Activated CD4-positive, alpha-beta memory T cell treated with anti-CD3 and anti-CD28 coated beads, Interleukin-2, amount 10 ng/mL, durations not matched to agents 7 days and 5 days (primary cell): ENCODE results near the gene SLF1. TPM values are rescaled to one million over a fixed set of nuclear protein-coding genes. Genes with fewer than 3 reads are reported as not detected.

Experiments
- CTCF ChIA-PET: fragments of 350-600 bp; sonication (Branson Sonifier 250); formaldehyde crosslinking; loops from one replicate; lab custom pipeline; 2021; ENCODE audit warnings: antibody characterized with exemption, inconsistent platforms; lab: Charles Lee
- POLR2A ChIA-PET: fragments of 350-600 bp; sonication (Branson Sonifier 250); formaldehyde crosslinking; loops from one replicate; lab custom pipeline; 2021; ENCODE audit warnings: antibody characterized with exemption; lab: Charles Lee
- DNase-seq: peaks from one replicate; pipeline ENCODE4 v3.0.0-alpha.2; 2020
- H3K27ac Mint-ChIP-seq: one replicate; pipeline ENCODE4 v1.8.0; 2021; ENCODE audit warnings: mild to moderate bottlenecking, mixed read lengths
- H3K27me3 Mint-ChIP-seq: one replicate; pipeline ENCODE4 v1.8.0; 2021; ENCODE audit warnings: mixed read lengths
- H3K36me3 Mint-ChIP-seq: one replicate; pipeline ENCODE4 v1.8.0; 2021; ENCODE audit warnings: low read depth, mixed read lengths
- H3K4me1 Mint-ChIP-seq: one replicate; pipeline ENCODE4 v1.8.0; 2021; ENCODE audit warnings: mixed read lengths
- H3K4me3 Mint-ChIP-seq: one replicate; pipeline ENCODE4 v1.8.0; 2021; ENCODE audit warnings: mild to moderate bottlenecking, mixed read lengths
- H3K9me3 Mint-ChIP-seq: one replicate; pipeline ENCODE4 v1.8.0; 2021; ENCODE audit warnings: mixed read lengths
- total RNA-seq, 2 experiments: library from RNA; stranded (reverse); gene quantifications; one replicate each; pipeline ENCODE4 v1.2.3, GENCODE V29; 2021

SLF1 gene
- total RNA-seq, 2 experiments from 2014 or later, result 19.5 to 22.9 TPM

DNA sequence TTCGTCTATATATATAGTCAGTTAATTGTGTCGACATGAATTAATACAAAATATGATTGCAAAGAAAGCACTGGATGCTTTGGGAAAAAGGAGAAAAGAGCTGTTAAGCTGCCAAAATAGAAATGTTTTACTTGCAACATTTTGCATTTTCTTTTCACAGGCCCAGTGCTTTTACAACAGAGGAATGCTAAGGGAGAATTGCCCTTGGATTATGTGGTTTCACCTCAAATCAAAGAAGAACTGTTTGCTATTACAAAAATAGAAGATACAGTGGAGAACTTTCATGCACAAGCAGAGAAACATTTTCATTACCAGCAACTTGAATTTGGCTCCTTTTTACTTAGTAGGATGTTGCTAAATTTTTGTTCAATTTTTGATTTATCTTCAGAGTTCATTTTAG lies 76.2 kb downstream of the SLF1 start:
- no peak overlapping the region for H3K27ac Mint-ChIP-seq
- peaks cover 9% of the 10 kb centered on the region for H3K4me1 Mint-ChIP-seq
- peaks cover 26% of the 10 kb centered on the region for H3K36me3 Mint-ChIP-seq
- DNase-seq, result no peak
- H3K9me3 Mint-ChIP-seq, result no peaks in the 10 kb centered on the region
- ChIA-PET CTCF (interaction anchor here (1.0 to 1.6 kb wide), 2 partner anchors 43 to 170 kb away, joined by 3 to 5 read pairs; no protein-coding TSS in a partner anchor), POLR2A (no interaction called here)
- H3K27me3 Mint-ChIP-seq, result no peaks in the 10 kb centered on the region
- H3K4me3 Mint-ChIP-seq, result no peak overlapping the region

DNA sequence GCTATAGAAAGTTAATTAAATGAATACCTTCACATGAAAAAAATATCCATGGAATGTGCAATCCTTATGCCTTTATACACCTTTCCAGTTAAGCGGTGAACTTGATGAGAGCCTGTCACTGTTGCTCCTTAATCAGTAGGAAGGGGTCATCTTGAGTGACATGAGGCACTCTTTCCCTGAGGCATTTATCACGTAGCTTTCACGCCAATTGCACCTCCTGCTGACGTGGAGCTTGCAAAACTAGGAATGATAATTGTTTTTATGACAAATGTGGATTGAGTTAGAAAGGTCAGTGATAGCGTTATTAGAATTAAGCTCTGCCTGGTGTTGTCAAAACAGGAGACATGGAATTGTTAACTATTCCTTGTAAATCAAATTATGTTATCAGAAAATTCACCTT lies 79.7 kb downstream of the SLF1 start:
- POLR2A ChIA-PET, result no interaction called here
- DNase-seq, result no peak
- Mint-ChIP-seq H3K4me1 (peaks cover 19% of the 10 kb centered on the region), H3K27ac (no peak overlapping the region), H3K36me3 (peaks cover 11% of the 10 kb centered on the region), H3K4me3 (no peak overlapping the region), H3K27me3 (no peaks in the 10 kb centered on the region), H3K9me3 (no peaks in the 10 kb centered on the region)
- CTCF ChIA-PET, result no interaction called here

DNA sequence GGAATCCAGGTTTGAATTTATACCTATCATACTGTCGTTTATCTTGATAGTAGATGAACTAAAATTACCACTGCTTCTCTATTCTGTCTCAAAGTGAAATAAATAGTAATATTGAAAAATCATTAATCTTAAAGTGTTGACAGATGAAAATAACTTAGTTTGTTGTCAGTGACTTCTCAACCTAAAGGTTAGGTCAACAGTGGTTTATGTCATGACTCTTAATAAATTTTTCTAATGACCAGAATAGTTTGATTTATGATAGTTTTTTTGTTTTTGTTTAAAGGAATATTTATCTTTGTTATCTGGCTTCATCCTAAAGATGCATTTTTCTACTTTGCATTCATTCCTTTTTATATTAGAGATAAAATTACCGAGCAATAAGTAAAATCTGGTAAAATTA lies 81.1 kb downstream of the SLF1 start:
- Mint-ChIP-seq H3K36me3 (peaks cover 6% of the 10 kb centered on the region), H3K27ac (no peak overlapping the region), H3K4me3 (no peak overlapping the region), H3K9me3 (no peaks in the 10 kb centered on the region), H3K4me1 (peaks cover 14% of the 10 kb centered on the region), H3K27me3 (no peaks in the 10 kb centered on the region)
- CTCF ChIA-PET, result no interaction called here
- DNase-seq, result no peak
- POLR2A ChIA-PET, result no interaction called here

DNA sequence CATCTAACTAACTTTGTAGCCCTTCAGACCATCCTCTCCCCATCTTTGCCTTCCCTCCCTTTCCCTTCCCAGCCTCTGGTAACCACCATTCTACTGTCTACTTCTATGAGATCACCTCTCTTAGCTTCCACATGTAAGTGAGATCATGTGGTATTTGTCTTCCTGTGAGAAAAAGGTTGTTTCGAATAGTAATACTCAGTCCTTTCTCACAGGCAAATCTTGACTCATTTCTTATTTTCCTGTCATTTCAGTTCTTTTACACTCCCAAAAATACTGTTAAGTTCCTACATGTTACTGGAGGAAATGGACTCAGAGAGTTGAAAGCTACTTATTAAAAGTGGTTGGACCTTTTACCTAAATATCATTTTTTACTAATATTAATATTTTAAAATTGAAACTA lies 82.1 kb downstream of the SLF1 start:
- Mint-ChIP-seq H3K36me3 (peaks cover 4% of the 10 kb centered on the region), H3K4me1 (peaks cover 14% of the 10 kb centered on the region), H3K27me3 (no peaks in the 10 kb centered on the region), H3K9me3 (no peaks in the 10 kb centered on the region), H3K27ac (peak overlapping the region; percentile 12), H3K4me3 (no peak overlapping the region)
- ChIA-PET POLR2A (no interaction called here), CTCF (interaction anchor here (1.0 kb wide), 1 partner anchor 37 kb away, joined by 3 read pairs; no protein-coding TSS in a partner anchor)
- no peak for DNase-seq

DNA sequence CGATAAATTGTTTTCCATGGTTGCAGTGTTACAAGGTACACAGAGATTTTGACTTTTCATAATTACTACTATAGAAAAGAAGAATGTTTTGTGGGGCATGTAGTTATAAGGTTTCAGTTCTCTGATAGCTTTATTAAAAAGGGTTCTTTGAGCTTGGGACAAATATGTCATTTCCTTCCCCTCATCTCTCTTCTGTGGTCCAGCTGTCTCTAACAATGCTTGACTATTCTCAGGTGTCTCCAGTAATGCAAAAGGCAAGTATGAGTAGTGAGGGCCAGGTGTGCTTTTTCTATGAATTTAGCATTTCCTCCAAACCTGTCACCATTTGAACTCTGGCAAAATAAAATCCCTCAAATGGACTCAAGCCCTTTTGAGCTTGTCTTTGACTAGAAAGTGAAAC lies 84.3 kb downstream of the SLF1 start:
- Mint-ChIP-seq H3K27me3 (no peaks in the 10 kb centered on the region), H3K36me3 (peaks cover 9% of the 10 kb centered on the region), H3K9me3 (no peaks in the 10 kb centered on the region), H3K4me3 (no peak overlapping the region), H3K4me1 (peaks cover 14% of the 10 kb centered on the region), H3K27ac (no peak overlapping the region)
- ChIA-PET CTCF (interaction anchor here (1.5 kb wide), 1 partner anchor 35 kb away, joined by 5 read pairs; no protein-coding TSS in a partner anchor), POLR2A (no interaction called here)
- DNase-seq, result no peak

DNA sequence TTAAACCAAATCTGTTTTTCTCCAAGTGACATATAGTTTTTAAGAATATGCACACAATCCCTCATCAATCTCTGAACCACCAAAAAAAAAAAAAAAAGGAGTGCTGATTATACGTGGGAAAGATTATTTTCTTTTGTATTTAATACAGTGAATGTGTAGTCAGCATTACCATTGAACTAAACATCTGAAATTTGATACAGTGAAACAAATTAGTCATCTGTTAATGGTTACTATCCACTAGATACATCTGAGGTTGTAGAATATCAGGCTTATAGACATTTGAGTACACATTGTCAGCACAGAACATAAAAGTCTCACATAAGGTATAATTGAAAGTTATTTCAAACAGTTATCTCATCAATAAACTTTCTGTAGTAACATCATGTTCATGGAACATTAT lies 87.0 kb downstream of the SLF1 start:
- no peak for DNase-seq
- Mint-ChIP-seq H3K27ac (no peak overlapping the region), H3K36me3 (peaks cover 19% of the 10 kb centered on the region), H3K4me1 (peaks cover 10% of the 10 kb centered on the region), H3K9me3 (no peaks in the 10 kb centered on the region), H3K27me3 (no peaks in the 10 kb centered on the region), H3K4me3 (no peak overlapping the region)
- POLR2A ChIA-PET, result no interaction called here
- CTCF ChIA-PET, result no interaction called here

DNA sequence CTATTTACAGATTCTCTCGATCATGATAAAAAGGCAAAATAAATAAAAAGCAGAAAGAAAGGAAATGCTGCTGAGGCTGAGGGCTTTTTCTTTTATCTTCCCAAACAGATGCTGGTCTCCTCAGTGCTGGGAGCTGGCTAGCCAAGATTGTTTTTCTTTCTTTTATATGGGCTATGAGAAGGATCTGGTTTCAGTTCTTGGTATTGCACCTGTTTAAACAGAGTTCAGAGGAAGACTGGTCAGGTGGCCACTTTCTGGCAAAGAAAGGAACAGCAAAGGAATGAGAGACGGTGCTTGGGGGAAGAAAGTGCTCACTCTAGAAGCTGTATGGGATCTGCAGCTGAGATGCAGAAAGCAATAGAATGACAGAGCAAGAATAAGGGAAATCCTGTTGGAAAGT lies 88.9 kb downstream of the SLF1 start:
- peaks cover 2% of the 10 kb centered on the region for H3K4me1 Mint-ChIP-seq

DNA sequence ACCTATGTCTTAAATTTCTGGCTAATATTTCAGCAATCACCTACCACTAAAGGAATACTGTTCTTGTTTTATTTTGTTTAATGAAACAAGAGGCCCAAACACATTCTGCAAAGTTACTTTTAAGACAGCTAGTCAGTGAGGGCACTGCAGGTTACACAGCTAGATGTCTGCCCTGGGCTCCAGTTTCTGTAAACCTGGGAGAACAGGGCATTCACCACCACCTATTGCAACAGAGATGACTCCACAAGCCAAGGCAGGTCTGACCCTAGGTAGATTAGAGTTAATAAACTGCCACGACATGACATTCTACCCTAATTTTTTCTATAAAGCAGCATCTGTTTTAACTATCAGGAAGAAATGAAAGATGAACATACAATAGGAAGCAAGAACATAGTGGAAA lies 90.8 kb downstream of the SLF1 start:
- H3K4me3 Mint-ChIP-seq, result no peak overlapping the region
- no peaks in the 10 kb centered on the region for H3K27me3 Mint-ChIP-seq
- no peak for DNase-seq
- no peak overlapping the region for H3K27ac Mint-ChIP-seq
- H3K4me1 Mint-ChIP-seq, result no peaks in the 10 kb centered on the region
- peaks cover 41% of the 10 kb centered on the region for H3K36me3 Mint-ChIP-seq
- ChIA-PET CTCF (interaction anchor here (0.8 to 2.1 kb wide), 2 partner anchors 28 to 141 kb away, joined by 4 to 8 read pairs; no protein-coding TSS in a partner anchor), POLR2A (no interaction called here)
- H3K9me3 Mint-ChIP-seq, result no peaks in the 10 kb centered on the region

More for the DNA sequence above, 88.9 kb downstream of the SLF1 start:
- Mint-ChIP-seq H3K27ac (no peak overlapping the region), H3K36me3 (peaks cover 28% of the 10 kb centered on the region), H3K27me3 (no peaks in the 10 kb centered on the region), H3K9me3 (no peaks in the 10 kb centered on the region), H3K4me3 (no peak overlapping the region)
- CTCF ChIA-PET, result interaction anchor here (2.1 kb wide), 1 partner anchor 30 kb away, joined by 8 read pairs; no protein-coding TSS in a partner anchor
- POLR2A ChIA-PET, result no interaction called here
- no peak for DNase-seq

DNA sequence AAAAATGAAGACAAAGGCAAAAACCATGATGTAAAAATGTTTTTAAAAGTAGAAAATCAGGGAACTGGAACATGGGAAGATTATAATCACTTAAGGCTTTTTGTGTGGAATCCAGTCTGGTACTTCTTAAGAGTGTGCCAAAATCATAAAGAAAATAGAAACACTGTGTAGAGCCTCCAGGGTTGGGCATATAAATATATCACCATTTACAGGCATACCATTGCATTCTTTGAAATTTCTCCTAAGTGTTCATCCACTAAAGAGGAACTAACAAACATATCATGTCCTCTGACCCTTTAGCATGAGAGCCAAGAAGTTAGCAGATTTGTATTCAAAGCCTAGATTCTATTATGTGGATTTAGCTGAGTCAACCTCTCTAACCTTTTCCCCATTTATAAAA lies 93.3 kb downstream of the SLF1 start:
- Mint-ChIP-seq H3K27ac (no peak overlapping the region), H3K4me3 (no peak overlapping the region), H3K27me3 (no peaks in the 10 kb centered on the region), H3K9me3 (no peaks in the 10 kb centered on the region), H3K36me3 (peaks cover 41% of the 10 kb centered on the region), H3K4me1 (no peaks in the 10 kb centered on the region)
- ChIA-PET CTCF (interaction anchor here (2.9 kb wide), 1 partner anchor 26 kb away, joined by 7 read pairs; no protein-coding TSS in a partner anchor), POLR2A (no interaction called here)
- no peak for DNase-seq

DNA sequence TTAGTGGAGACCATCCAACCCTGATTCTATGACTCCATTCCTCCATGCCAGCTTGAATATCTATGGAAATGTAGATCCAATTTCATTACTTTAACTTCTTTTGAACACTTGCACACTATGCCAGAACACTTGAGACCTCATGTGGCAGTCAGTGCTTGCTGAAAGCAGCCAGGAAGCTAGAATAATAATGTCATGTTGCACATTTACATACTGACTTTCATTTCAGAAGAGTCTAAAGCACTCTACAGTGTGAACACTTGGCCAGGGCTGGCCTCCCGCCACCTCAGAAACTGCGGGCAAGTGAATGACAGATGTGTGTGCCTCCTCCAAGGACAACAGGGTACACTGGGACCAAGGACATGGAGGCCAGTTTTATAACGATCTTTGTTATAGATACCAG lies 97.3 kb downstream of the SLF1 start:
- no peak for DNase-seq
- Mint-ChIP-seq H3K4me3 (no peak overlapping the region), H3K27ac (no peak overlapping the region), H3K36me3 (peaks cover 25% of the 10 kb centered on the region), H3K27me3 (peaks cover 5% of the 10 kb centered on the region), H3K9me3 (no peaks in the 10 kb centered on the region), H3K4me1 (no peaks in the 10 kb centered on the region)
- CTCF ChIA-PET, result no interaction called here
- POLR2A ChIA-PET, result no interaction called here

DNA sequence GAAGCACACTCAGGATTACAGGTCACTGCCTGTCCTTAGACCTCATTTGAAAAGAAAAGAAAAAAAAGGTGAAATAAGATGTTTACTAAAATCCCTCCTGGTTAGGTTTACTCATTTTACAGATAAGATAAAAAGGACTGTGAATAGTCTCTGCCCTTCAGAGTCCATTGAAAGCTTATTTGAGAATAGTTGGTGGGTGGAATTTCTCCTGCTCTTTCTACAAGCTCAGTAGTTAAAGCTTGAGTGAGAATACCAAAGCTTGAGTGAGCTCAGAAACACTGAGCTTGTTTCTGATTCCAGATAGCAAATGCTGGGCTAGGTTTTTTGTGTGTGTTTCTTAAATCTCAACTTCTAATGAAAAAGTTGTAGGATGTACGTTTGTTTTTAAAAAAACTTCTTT lies 106.7 kb downstream of the SLF1 start:
- peaks cover 9% of the 10 kb centered on the region for H3K27me3 Mint-ChIP-seq
- POLR2A ChIA-PET, result no interaction called here
- H3K36me3 Mint-ChIP-seq, result no peaks in the 10 kb centered on the region
- no peak overlapping the region for H3K4me3 Mint-ChIP-seq
- no peak overlapping the region for H3K27ac Mint-ChIP-seq
- no peak for DNase-seq
- H3K9me3 Mint-ChIP-seq, result no peaks in the 10 kb centered on the region
- no peaks in the 10 kb centered on the region for H3K4me1 Mint-ChIP-seq
- CTCF ChIA-PET, result interaction anchor here (1.3 kb wide), 1 partner anchor 13 kb away, joined by 5 read pairs; no protein-coding TSS in a partner anchor

DNA sequence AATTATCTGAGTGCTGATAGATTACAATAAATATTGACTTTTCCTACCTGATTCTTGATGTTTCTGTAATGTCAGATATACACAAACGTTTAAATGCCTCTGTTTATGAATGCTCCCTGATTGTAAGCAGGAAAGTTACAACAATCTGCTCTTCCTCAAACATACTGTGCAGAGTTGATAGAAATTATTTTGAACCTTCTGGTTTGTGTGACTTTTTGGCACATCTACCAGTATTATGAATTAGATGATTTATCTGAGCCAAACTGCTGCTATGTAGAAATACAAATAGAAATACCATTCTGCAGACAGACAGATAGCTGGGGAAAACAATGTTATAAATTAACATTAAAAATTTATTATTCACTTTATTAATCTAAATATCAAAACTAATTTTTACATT lies 113.0 kb downstream of the SLF1 start:
- H3K9me3 Mint-ChIP-seq, result no peaks in the 10 kb centered on the region
- CTCF ChIA-PET, result no interaction called here
- H3K4me1 Mint-ChIP-seq, result no peaks in the 10 kb centered on the region
- no peaks in the 10 kb centered on the region for H3K27me3 Mint-ChIP-seq
- H3K27ac Mint-ChIP-seq, result no peak overlapping the region
- POLR2A ChIA-PET, result no interaction called here
- H3K36me3 Mint-ChIP-seq, result no peaks in the 10 kb centered on the region
- H3K4me3 Mint-ChIP-seq, result no peak overlapping the region
- no peak for DNase-seq

DNA sequence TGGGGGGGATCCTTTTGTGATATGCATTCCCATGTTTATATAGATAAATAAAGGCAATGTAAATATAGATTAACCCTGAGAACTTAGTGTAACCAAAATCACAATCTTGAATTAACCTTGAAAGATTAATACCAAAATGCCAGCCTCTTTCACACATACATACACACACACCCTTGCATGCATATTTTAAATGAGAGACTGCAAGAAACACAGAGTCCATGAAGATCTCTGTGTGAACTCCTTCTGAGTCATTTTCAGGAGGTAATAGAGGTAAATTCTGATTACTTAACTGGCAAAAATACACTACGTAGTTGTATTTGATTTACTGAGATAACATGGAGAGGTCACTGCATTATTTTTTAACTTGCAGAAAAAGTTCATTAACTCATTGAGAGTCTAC lies 118.0 kb downstream of the SLF1 start:
- ChIA-PET POLR2A (no interaction called here), CTCF (interaction anchor here (1.6 to 3.2 kb wide), 4 partner anchors 111 to 216 kb away, joined by 11 to 61 read pairs (median 12); no protein-coding TSS in a partner anchor)

DNA sequence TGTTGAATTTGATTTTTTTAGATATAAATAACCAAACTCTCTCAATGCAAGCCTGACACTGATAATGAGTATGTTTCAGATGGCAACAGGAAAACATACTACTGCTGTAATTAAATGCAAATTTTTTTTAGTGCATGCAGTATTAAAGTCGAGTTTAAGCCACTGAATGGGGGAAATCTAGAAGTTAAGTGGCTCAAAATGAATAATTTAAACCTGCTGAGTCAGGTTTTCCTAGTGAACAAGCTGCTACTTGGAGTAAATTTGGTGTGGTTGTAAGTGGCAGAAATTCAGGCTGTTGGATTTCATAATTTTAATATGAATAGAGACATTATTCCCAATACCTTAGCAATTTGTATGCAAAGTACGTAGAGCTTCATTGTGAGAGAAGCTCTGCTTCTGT lies 121.8 kb downstream of the SLF1 start:
- CTCF ChIA-PET, result no interaction called here

More for the DNA sequence above, 118.0 kb downstream of the SLF1 start:
- Mint-ChIP-seq H3K27ac (no peak overlapping the region), H3K36me3 (no peaks in the 10 kb centered on the region), H3K27me3 (no peaks in the 10 kb centered on the region), H3K4me1 (no peaks in the 10 kb centered on the region), H3K9me3 (no peaks in the 10 kb centered on the region), H3K4me3 (no peak overlapping the region)
- no peak for DNase-seq

More for the DNA sequence above, 121.8 kb downstream of the SLF1 start:
- Mint-ChIP-seq H3K4me3 (no peak overlapping the region), H3K9me3 (no peaks in the 10 kb centered on the region), H3K27me3 (no peaks in the 10 kb centered on the region), H3K27ac (no peak overlapping the region), H3K36me3 (no peaks in the 10 kb centered on the region), H3K4me1 (no peaks in the 10 kb centered on the region)
- POLR2A ChIA-PET, result no interaction called here
- DNase-seq, result no peak
